GM12878 (cell line): ENCODE results near the gene ITGA4. TPM values are rescaled to one million over a fixed set of nuclear protein-coding genes. Genes with fewer than 3 reads are reported as not detected.

Experiments
- ATAC-seq: fragments of 200-7000 bp; cut with Tn5 transposase; 3 replicates; pipeline ENCODE4 v1.9.1; 2020; ENCODE audit warnings: mild to moderate bottlenecking, moderate library complexity
- BruUV-seq: library from RNA; stranded (reverse); fragments of 400-500 nt; replicated peaks from 2 replicates; lab custom pipeline; 2021; lab: Mats Ljungman, UMichigan
- CTCF ChIA-PET: fragments of 300-600 bp; sonication (Branson Sonifier 250); formaldehyde crosslinking; extraction: SDS; loops from one replicate; lab custom pipeline; 2021; ENCODE audit warnings: inconsistent platforms; lab: Yijun Ruan, JAX
- POLR2A ChIA-PET: fragments of 350-600 bp; formaldehyde crosslinking; extraction: SDS; loops from one replicate; lab custom pipeline; 2021; ENCODE audit warnings: inconsistent platforms; lab: Charles Lee
- RAD21 ChIA-PET: fragments of 300-600 bp; sonication (Branson Sonifier 250); formaldehyde crosslinking; loops from one replicate; lab custom pipeline; 2023; ENCODE audit warnings: antibody characterized with exemption; ENCODE audit not compliant: unreplicated experiment; lab: Charles Lee
- SMC1A ChIA-PET: fragments of 300-600 bp; sonication (Branson Sonifier 250); formaldehyde crosslinking; loops from one replicate; lab custom pipeline; 2023; ENCODE audit not compliant: unreplicated experiment, uncharacterized antibody; lab: Charles Lee
- DNase-seq: peaks from one replicate; pipeline ENCODE4 v3.0.0-alpha.2; 2011; ENCODE audit warnings: low read depth, low spot score
- FAIRE-seq: peaks from 3 replicates; lab custom pipeline; 2011; peaks lifted over from hg19 to GRCh38; lab: Jason Lieb, UNC
- H2AFZ ChIP-seq: 2 replicates; pipeline ENCODE4 v1.6.0; 2011; ENCODE audit warnings: low read depth, low read length, control low read depth; ENCODE audit not compliant: control insufficient read depth
- H3K27ac ChIP-seq: 2 replicates; pipeline ENCODE4 v1.5.1; 2011; ENCODE audit warnings: control low read depth; ENCODE audit not compliant: control insufficient read depth, insufficient read depth
- H3K27me3 ChIP-seq, 2 experiments: replicated peaks in 1 of 2; 2 replicates each; pipeline versions ENCODE4 v1.6.0 to v1.6.1; 2011; ENCODE audit warnings: low read length in 1 of 2; ENCODE audit not compliant: control insufficient read depth in 2 of 2, insufficient read depth in 2 of 2
- H3K36me3 ChIP-seq, 2 experiments: 2 replicates each; pipeline ENCODE4 v1.5.1; 2011; ENCODE audit warnings: low read length in 1 of 2; ENCODE audit not compliant: control insufficient read depth in 2 of 2, insufficient read depth in 2 of 2
- H3K4me1 ChIP-seq: 2 replicates; pipeline ENCODE4 v1.6.1; 2011; ENCODE audit warnings: mild to moderate bottlenecking, low read length, moderate library complexity, mixed read lengths; ENCODE audit not compliant: control insufficient read depth, insufficient read depth
- H3K4me2 ChIP-seq: 2 replicates; pipeline ENCODE4 v1.6.0; 2011; ENCODE audit warnings: control low read depth; ENCODE audit not compliant: control insufficient read depth, insufficient read depth
- H3K4me3 ChIP-seq: fragments of 200-600 bp; sonication (generic); 2 replicates; pipeline ENCODE4 v1.5.1; 2016
- H3K79me2 ChIP-seq: 2 replicates; pipeline ENCODE4 v1.6.0; 2011; ENCODE audit warnings: low read length; ENCODE audit not compliant: control insufficient read depth, insufficient read depth
- H3K9ac ChIP-seq: 2 replicates; pipeline ENCODE4 v1.8.0; 2011; ENCODE audit warnings: low read length, control low read depth, mixed read lengths; ENCODE audit not compliant: control insufficient read depth, insufficient read depth
- H3K9me3 ChIP-seq: replicated peaks from 3 replicates; pipeline ENCODE4 v1.5.1; 2011; ENCODE audit warnings: mild to moderate bottlenecking, low read length; ENCODE audit not compliant: control insufficient read depth, insufficient read depth
- H4K20me1 ChIP-seq: 2 replicates; pipeline ENCODE4 v1.6.0; 2011; ENCODE audit not compliant: control insufficient read depth, insufficient read depth
- NFYA ChIP-seq: IDR thresholded peaks from 2 replicates; pipeline ENCODE4 v1.6.1; 2011; ENCODE audit warnings: low read depth, mild to moderate bottlenecking, low read length, improper control_type of control experiment, borderline replicate concordance
- PBX3 ChIP-seq: IDR thresholded peaks from 2 replicates; pipeline ENCODE4 v1.6.1; 2011; ENCODE audit warnings: mild to moderate bottlenecking, low read depth, low read length, moderate library complexity; ENCODE audit not compliant: insufficient replicate concordance
- POLR2AphosphoS2 ChIP-seq: IDR thresholded peaks from 2 replicates; pipeline ENCODE4 v1.6.1; 2011; ENCODE audit warnings: low read depth, mild to moderate bottlenecking, low read length, improper control_type of control experiment, moderate library complexity
- SMAD5 ChIP-seq: IDR thresholded peaks from 2 replicates; pipeline ENCODE4 v1.6.1; 2016; ENCODE audit warnings: antibody characterized with exemption, low read depth
- YY1 ChIP-seq: IDR thresholded peaks from 2 replicates; pipeline ENCODE4 v1.6.1; 2011; ENCODE audit warnings: low read depth, mild to moderate bottlenecking, low read length
- ZBTB33 ChIP-seq: fragments of 450-650 bp; IDR thresholded peaks from 2 replicates; pipeline ENCODE4 v1.6.1; 2017; ENCODE audit warnings: mild to moderate bottlenecking
- ZNF217 ChIP-seq: fragments of 450-650 bp; IDR thresholded peaks from 2 replicates; pipeline ENCODE4 v1.6.1; 2017; ENCODE audit warnings: antibody characterized with exemption, mild to moderate bottlenecking
- WGBS: methylation state at CpG from one replicate; pipeline ENCODE4 v1.1.6; 2016; ENCODE audit warnings: low lambda C conversion rate; ENCODE audit not compliant: insufficient replicate concordance, insufficient coverage; ENCODE audit errors: missing lambda C conversion rate; 5-methylcytosine and 5-hydroxymethylcytosine counted together
- in situ Hi-C: fragments of 300-500 bp; cut with MboI; formaldehyde crosslinking; loops from 9 replicates; pipeline ENCODE4 v1.14.3; 2018; ENCODE audit warnings: mixed read lengths
- intact Hi-C: fragments of 100-400 bp; cut with micrococcal nuclease; formaldehyde crosslinking; loops from one replicate; pipeline ENCODE4 v1.14.2; 2022; ENCODE audit not compliant: unreplicated experiment
- polyA plus RNA-seq, 11 experiments: library from polyadenylated mRNA; depleted of rRNA in 4 of 11; unstranded in 6 of 11; stranded (reverse) in 5 of 11; fragments of >200 nt; fragmentation: Nextera tagmentation in 4 of 11; fragmentation: Illumina TruSeq in 1 of 11; extraction: Ambion mirVana in 4 of 11; extraction: Trizol in 1 of 11; gene quantifications; 1 replicate in 1 of 11; 2 replicates in 10 of 11; pipeline versions ENCODE4 v1.2.1 to v1.2.3, GENCODE V29; 2011 to 2016; ENCODE audit warnings: inconsistent platforms in 2 of 11, missing spikeins in 2 of 11, low read depth in 1 of 11
- total RNA-seq, 4 experiments: library from RNA; depleted of rRNA in 3 of 4; stranded (reverse); fragments of >200 nt in 3 of 4; fragmentation: Illumina TruSeq in 1 of 4; extraction: Trizol in 1 of 4; gene quantifications; 2 replicates each; pipeline versions ENCODE4 v1.2.1 to v1.2.3, GENCODE V29; 2013 to 2021

The ITGA4 gene
- total and polyA plus RNA-seq, 10 of the 15 experiments (the other 5 are each of a cell fraction or from before 2014, with no cell fraction given) = 12.4 to 87.9 (median 63.5) TPM

- TF ChIP-seq ZBTB33 (no peak), PBX3 (no peak)
Observed at GRCh38 chr2:181467966-181468707, 11.0 kb downstream of the ITGA4 start (continued).

GRCh38 chr2:181468811-181469210 lies 11.6 kb downstream of the ITGA4 start:
- Histone ChIP-seq H3K4me3 (no peak overlapping the region), H2AFZ (no peak overlapping the region), H3K9me3 (no peaks in the 10 kb centered on the region), H3K27ac (no peak overlapping the region), H3K4me1 (peaks cover 28% of the 10 kb centered on the region), H3K9ac (no peak overlapping the region), H3K79me2 (peaks cover 95% of the 10 kb centered on the region), H3K36me3 (peaks cover 0 to 9% of the 10 kb centered on the region in 2 experiments; a peak in 2 of 4 replicates), H4K20me1 (peaks cover 5% of the 10 kb centered on the region; the same call in 1 of the 2 replicates), H3K4me2 (no peak overlapping the region), H3K27me3 (no peaks in the 10 kb centered on the region)
- DNase-seq (no peak), ATAC-seq (no peak), FAIRE-seq (no peak)
- 100% methylated on average over 1 of the region's 1 CpG for WGBS
- in situ Hi-C loops (no loop called here), intact Hi-C loops (loop anchor here (10.0 kb wide), 2 partner anchors 484 to 1344 kb away; partner anchors contain the start of gene UBE2E3)
- TF ChIP-seq ZNF217 = no peak
- no peak for TF ChIP-seq SMAD5
- no peak for TF ChIP-seq NFYA
- TF ChIP-seq POLR2AphosphoS2 = no peak
- no peak for TF ChIP-seq YY1
- CTCF ChIA-PET = interaction anchor here (0.6 to 4.1 kb wide), 11 partner anchors 10 to 364 kb away, joined by 3 to 106 read pairs (median 7); partner anchors contain the start of gene ITGA4
- no TSS peak for BruUV-seq
- RAD21 ChIA-PET = interaction anchor here (3.7 to 4.3 kb wide), 5 partner anchors 11 to 364 kb away, joined by 31 to 66 read pairs (median 47); partner anchors contain the start of gene ITGA4
- SMC1A ChIA-PET = interaction anchor here (0.7 to 7.1 kb wide), 10 partner anchors 8 to 363 kb away, joined by 3 to 72 read pairs (median 7); partner anchors contain the start of gene ITGA4
- POLR2A ChIA-PET = interaction anchor here (1.1 to 1.2 kb wide), 2 partner anchors 11 to 16 kb away, joined by 3 to 5 read pairs; no protein-coding TSS in a partner anchor
